ENCODE data around the gene USP9X.
"Not testable (repeated sequence)": the region's sequence is repeated elsewhere in the genome, so short reads cannot be mapped to it uniquely, and the experiment has no call there.

Gene USP9X

GRCh38 chrX:41198410-41198809 lies 113.2 kb downstream of the USP9X start:
- DNase-seq (ENCODE audit: low spot score in 2 of 2) = no peak
- in situ Hi-C loops (cut with MboI; ENCODE audit: low sequenced_read_pairs) = no loop called here
- no peaks in the 10 kb centered on the region for H3K9me3 ChIP-seq
- no peaks in the 10 kb centered on the region for H3K4me1 ChIP-seq
- no peak overlapping the region for H3K4me3 ChIP-seq
- H3K27me3 ChIP-seq (ENCODE audit: low read depth) = no peaks in the 10 kb centered on the region
- peaks cover 91% of the 10 kb centered on the region for H3K36me3 ChIP-seq (replicated peaks)

- no peak for DNase-seq (ENCODE audit: low spot score in 2 of 2)
- in situ Hi-C loops (cut with MboI; ENCODE audit: low sequenced_read_pairs) = no loop called here
- H3K27me3 ChIP-seq (ENCODE audit: low read depth) = no peaks in the 10 kb centered on the region
- H3K9me3 ChIP-seq = no peaks in the 10 kb centered on the region
- no peaks in the 10 kb centered on the region for H3K4me1 ChIP-seq
- peaks cover 97% of the 10 kb centered on the region for H3K36me3 ChIP-seq (replicated peaks)
- no peak overlapping the region for H3K4me3 ChIP-seq
Measured at GRCh38 chrX:41200785-41201184, 115.5 kb downstream of the USP9X start.

- no peak for DNase-seq (ENCODE audit: low spot score in 2 of 2)
- in situ Hi-C loops (cut with MboI; ENCODE audit: low sequenced_read_pairs) = no loop called here
- peaks cover 89% of the 10 kb centered on the region for H3K36me3 ChIP-seq (replicated peaks)
- no peak overlapping the region for H3K4me3 ChIP-seq
- no peaks in the 10 kb centered on the region for H3K27me3 ChIP-seq (ENCODE audit: low read depth)
- peaks cover 5% of the 10 kb centered on the region; the same call in 1 of the 2 replicates for H3K9me3 ChIP-seq
- no peaks in the 10 kb centered on the region for H3K4me1 ChIP-seq
Measured at GRCh38 chrX:41209853-41210252, 124.6 kb downstream of the USP9X start.

- in situ Hi-C loops (cut with MboI; ENCODE audit: low sequenced_read_pairs) = no loop called here
- Histone ChIP-seq H3K27me3 (ENCODE audit: low read depth) (no peaks in the 10 kb centered on the region), H3K36me3 (replicated peaks) (peaks cover 97% of the 10 kb centered on the region), H3K9me3 (no peaks in the 10 kb centered on the region), H3K4me1 (peaks cover 9% of the 10 kb centered on the region), H3K4me3 (no peak overlapping the region)
- no peak for DNase-seq (ENCODE audit: low spot score in 2 of 2)
Measured at GRCh38 chrX:41224605-41225004, 139.4 kb downstream of the USP9X start.

- no peak for DNase-seq (ENCODE audit: low spot score in 2 of 2)
Measured at GRCh38 chrX:41233988-41234387, 148.7 kb downstream of the USP9X start.

GRCh38 chrX:41234471-41234870 lies 149.2 kb downstream of the USP9X start:
- H3K4me3 ChIP-seq; H3K27me3 ChIP-seq (ENCODE audit: low read depth); H3K9me3 ChIP-seq; in situ Hi-C loops (cut with MboI; ENCODE audit: low sequenced_read_pairs); DNase-seq (ENCODE audit: low spot score in 2 of 2): not testable (repeated sequence)
- Histone ChIP-seq H3K4me1 (peaks cover 17% of the 10 kb centered on the region), H3K36me3 (replicated peaks) (peaks cover 44% of the 10 kb centered on the region)

More at GRCh38 chrX:41233988-41234387, 148.7 kb downstream of the USP9X start:
- Histone ChIP-seq H3K4me1 (peaks cover 17% of the 10 kb centered on the region), H3K4me3 (no peak overlapping the region), H3K27me3 (ENCODE audit: low read depth) (no peaks in the 10 kb centered on the region), H3K9me3 (no peaks in the 10 kb centered on the region), H3K36me3 (replicated peaks) (peaks cover 49% of the 10 kb centered on the region)
- in situ Hi-C loops (cut with MboI; ENCODE audit: low sequenced_read_pairs) = no loop called here

- DNase-seq (ENCODE audit: low spot score in 2 of 2) = no peak
Measured at GRCh38 chrX:41234962-41235361, 149.7 kb downstream of the USP9X start.

GRCh38 chrX:41236629-41237028 lies 151.4 kb downstream of the USP9X start:
- peaks cover 26% of the 10 kb centered on the region for H3K36me3 ChIP-seq (replicated peaks)
- peaks cover 20% of the 10 kb centered on the region for H3K4me1 ChIP-seq
- no peak for DNase-seq (ENCODE audit: low spot score in 2 of 2)
- no peaks in the 10 kb centered on the region for H3K27me3 ChIP-seq (ENCODE audit: low read depth)
- no peaks in the 10 kb centered on the region for H3K9me3 ChIP-seq
- in situ Hi-C loops (cut with MboI; ENCODE audit: low sequenced_read_pairs) = no loop called here
- no peak overlapping the region for H3K4me3 ChIP-seq

More at GRCh38 chrX:41234962-41235361, 149.7 kb downstream of the USP9X start:
- no peaks in the 10 kb centered on the region for H3K27me3 ChIP-seq (ENCODE audit: low read depth)
- peaks cover 39% of the 10 kb centered on the region for H3K36me3 ChIP-seq (replicated peaks)
- no peak overlapping the region for H3K4me3 ChIP-seq
- no peaks in the 10 kb centered on the region for H3K9me3 ChIP-seq
- in situ Hi-C loops (cut with MboI; ENCODE audit: low sequenced_read_pairs) = no loop called here
- H3K4me1 ChIP-seq = peaks cover 17% of the 10 kb centered on the region

GRCh38 chrX:41240509-41240908 lies 155.3 kb downstream of the USP9X start:
- no peaks in the 10 kb centered on the region for H3K9me3 ChIP-seq
- no peak for DNase-seq (ENCODE audit: low spot score in 2 of 2)
- peaks cover 17% of the 10 kb centered on the region for H3K4me1 ChIP-seq
- in situ Hi-C loops (cut with MboI; ENCODE audit: low sequenced_read_pairs) = no loop called here
- H3K27me3 ChIP-seq (ENCODE audit: low read depth) = no peaks in the 10 kb centered on the region
- H3K36me3 ChIP-seq (replicated peaks) = no peaks in the 10 kb centered on the region
- H3K4me3 ChIP-seq = no peak overlapping the region

GRCh38 chrX:41241962-41242361 lies 156.7 kb downstream of the USP9X start:
- H3K4me1 ChIP-seq = peaks cover 15% of the 10 kb centered on the region
- H3K27me3 ChIP-seq (ENCODE audit: low read depth) = no peaks in the 10 kb centered on the region
- in situ Hi-C loops (cut with MboI; ENCODE audit: low sequenced_read_pairs) = no loop called here
- no peak overlapping the region for H3K4me3 ChIP-seq
- H3K9me3 ChIP-seq = no peaks in the 10 kb centered on the region
- peak; percentile 27 to 44 for DNase-seq (ENCODE audit: low spot score in 2 of 2)
- H3K36me3 ChIP-seq (replicated peaks) = no peaks in the 10 kb centered on the region

- peaks cover 15% of the 10 kb centered on the region for H3K4me1 ChIP-seq
- no peaks in the 10 kb centered on the region for H3K27me3 ChIP-seq (ENCODE audit: low read depth)
- no peaks in the 10 kb centered on the region for H3K9me3 ChIP-seq
- in situ Hi-C loops (cut with MboI; ENCODE audit: low sequenced_read_pairs) = no loop called here
- no peak for DNase-seq (ENCODE audit: low spot score in 2 of 2)
- H3K4me3 ChIP-seq = no peak overlapping the region
- no peaks in the 10 kb centered on the region for H3K36me3 ChIP-seq (replicated peaks)
Measured at GRCh38 chrX:41245641-41246040, 160.4 kb downstream of the USP9X start.

- Histone ChIP-seq H3K27me3 (ENCODE audit: low read depth) (no peaks in the 10 kb centered on the region), H3K9me3 (no peaks in the 10 kb centered on the region), H3K36me3 (replicated peaks) (no peaks in the 10 kb centered on the region), H3K4me1 (peaks cover 4% of the 10 kb centered on the region; the same call in 1 of the 2 replicates), H3K4me3 (no peak overlapping the region)
- in situ Hi-C loops (cut with MboI; ENCODE audit: low sequenced_read_pairs) = no loop called here
- no peak for DNase-seq (ENCODE audit: low spot score in 2 of 2)
Measured at GRCh38 chrX:41250867-41251266, 165.6 kb downstream of the USP9X start.

- H3K36me3 ChIP-seq (replicated peaks) = no peaks in the 10 kb centered on the region
- no peak overlapping the region for H3K4me3 ChIP-seq
- H3K9me3 ChIP-seq = no peaks in the 10 kb centered on the region
- in situ Hi-C loops (cut with MboI; ENCODE audit: low sequenced_read_pairs) = no loop called here
- H3K4me1 ChIP-seq = peaks cover 3% of the 10 kb centered on the region; the same call in 1 of the 2 replicates
- no peak for DNase-seq (ENCODE audit: low spot score in 2 of 2)
- no peaks in the 10 kb centered on the region for H3K27me3 ChIP-seq (ENCODE audit: low read depth)
Measured at GRCh38 chrX:41257801-41258200, 172.6 kb downstream of the USP9X start.

GRCh38 chrX:41258226-41258625 lies 173.0 kb downstream of the USP9X start:
- peaks cover 2% of the 10 kb centered on the region; the same call in 1 of the 2 replicates for H3K4me1 ChIP-seq
- no peak overlapping the region for H3K4me3 ChIP-seq
- no peaks in the 10 kb centered on the region for H3K9me3 ChIP-seq
- no peaks in the 10 kb centered on the region for H3K36me3 ChIP-seq (replicated peaks)
- no peak for DNase-seq (ENCODE audit: low spot score in 2 of 2)
- in situ Hi-C loops (cut with MboI; ENCODE audit: low sequenced_read_pairs) = no loop called here
- no peaks in the 10 kb centered on the region for H3K27me3 ChIP-seq (ENCODE audit: low read depth)

GRCh38 chrX:41258871-41259270 lies 173.6 kb downstream of the USP9X start:
- Histone ChIP-seq H3K4me1 (no peaks in the 10 kb centered on the region), H3K4me3 (no peak overlapping the region), H3K36me3 (replicated peaks) (no peaks in the 10 kb centered on the region), H3K9me3 (no peaks in the 10 kb centered on the region), H3K27me3 (ENCODE audit: low read depth) (no peaks in the 10 kb centered on the region)
- in situ Hi-C loops (cut with MboI; ENCODE audit: low sequenced_read_pairs) = no loop called here
- no peak for DNase-seq (ENCODE audit: low spot score in 2 of 2)
